OCI-LY1 (cell line): ENCODE results near the gene MLPH.

Source experiments
- H2AFZ ChIP-seq: fragments of 200-600 bp; sonication (generic), shearing (Covaris generic); 2 replicates; pipeline ENCODE4 v1.6.0; 2014; ENCODE audit warnings: antibody characterized with exemption, mild to moderate bottlenecking, low read length
- H3F3A ChIP-seq: fragments of 200-600 bp; sonication (generic), shearing (Covaris generic); 2 replicates; pipeline ENCODE4 v1.6.0; 2014; ENCODE audit warnings: mild to moderate bottlenecking, antibody characterized with exemption, low read length, moderate library complexity; ENCODE audit not compliant: insufficient read depth
- H3K27ac ChIP-seq: fragments of 200-600 bp; sonication (generic); 2 replicates; pipeline ENCODE4 v1.5.1; 2014; ENCODE audit warnings: low read length, mixed run types, mild to moderate bottlenecking, low read depth; ENCODE audit not compliant: poor library complexity, severe bottlenecking
- H3K27me3 ChIP-seq: fragments of 200-600 bp; sonication (generic); 2 replicates; pipeline ENCODE4 v1.6.0; 2014; ENCODE audit warnings: antibody characterized with exemption, mild to moderate bottlenecking, low read length, moderate library complexity; ENCODE audit not compliant: insufficient read depth
- H3K36me3 ChIP-seq: fragments of 200-600 bp; sonication (generic); 2 replicates; pipeline ENCODE4 v1.6.1; 2014; ENCODE audit warnings: mild to moderate bottlenecking, antibody characterized with exemption, low read length, moderate library complexity, mixed read lengths; ENCODE audit not compliant: insufficient read depth
- H3K4me1 ChIP-seq: fragments of 200-600 bp; sonication (generic); 2 replicates; pipeline ENCODE4 v1.5.1; 2014; ENCODE audit warnings: mild to moderate bottlenecking, low read length, moderate library complexity; ENCODE audit not compliant: insufficient read depth, severe bottlenecking
- H3K4me2 ChIP-seq: fragments of 200-600 bp; sonication (generic), shearing (Covaris generic); 2 replicates; pipeline ENCODE4 v1.6.1; 2014; ENCODE audit warnings: low read length
- H3K4me3 ChIP-seq: fragments of 200-600 bp; sonication (generic); 2 replicates; pipeline ENCODE4 v1.5.1; 2014; ENCODE audit warnings: low read length, low read depth, mild to moderate bottlenecking, mixed read lengths; ENCODE audit not compliant: poor library complexity, severe bottlenecking
- H3K79me2 ChIP-seq: fragments of 200-600 bp; shearing (Covaris generic); 2 replicates; pipeline ENCODE4 v1.6.1; 2016; ENCODE audit warnings: mixed run types, low read length, mixed read lengths; ENCODE audit not compliant: insufficient read depth
- H3K9ac ChIP-seq: fragments of 200-600 bp; sonication (generic), shearing (Covaris generic); 2 replicates; pipeline ENCODE4 v1.6.1; 2014; ENCODE audit warnings: mild to moderate bottlenecking, low read length, mixed read lengths
- H3K9me2 ChIP-seq: fragments of 200-600 bp; sonication (generic), shearing (Covaris generic); 2 replicates; pipeline ENCODE4 v1.6.1; 2014; ENCODE audit warnings: low read depth, mild to moderate bottlenecking, low read length, mixed read lengths
- H3K9me3 ChIP-seq: fragments of 200-600 bp; shearing (Covaris generic); 2 replicates; pipeline ENCODE4 v1.6.1; 2014; ENCODE audit warnings: low read length, mixed read lengths
- H4K20me1 ChIP-seq: fragments of 200-600 bp; sonication (generic), shearing (Covaris generic); 2 replicates; pipeline ENCODE4 v1.6.0; 2016; ENCODE audit warnings: mild to moderate bottlenecking, low read length; ENCODE audit not compliant: insufficient read depth
- TF ChIP-seq, protein P1 (sequence below): fragments of 200-600 bp; sonication (generic), shearing (Covaris generic); IDR thresholded peaks from 2 replicates; pipeline ENCODE4 v1.5.1; 2017; ENCODE audit warnings: mild to moderate bottlenecking, antibody characterized with exemption, low read length, moderate library complexity, mixed read lengths

Gene MLPH

DNA sequence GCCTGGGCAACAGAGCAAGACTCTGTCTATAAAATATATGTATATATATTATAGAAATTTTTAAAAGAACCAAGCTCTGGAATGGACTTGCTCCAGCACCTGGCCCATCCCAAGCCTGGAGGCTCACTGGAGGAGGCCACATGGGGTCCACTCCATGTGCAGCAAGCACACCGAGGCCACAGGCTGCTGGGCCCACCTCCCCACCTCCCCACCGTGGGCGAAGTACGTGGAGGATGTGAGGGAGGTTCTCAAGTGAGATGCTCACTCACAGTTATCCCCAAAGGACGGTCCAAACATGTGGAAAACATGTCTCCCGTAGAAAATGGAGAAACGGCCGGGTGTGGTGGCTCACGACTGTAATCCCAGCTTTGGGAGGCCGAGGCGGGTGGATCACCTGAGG is 117.3 kb downstream of the MLPH start:
- H3K79me2 ChIP-seq = no peaks in the 10 kb centered on the region
- no peak overlapping the region for H3K27ac ChIP-seq
- H3K36me3 ChIP-seq = no peaks in the 10 kb centered on the region
- no peaks in the 10 kb centered on the region for H3K9me2 ChIP-seq
- H3K9ac ChIP-seq = no peak overlapping the region
- H3K9me3 ChIP-seq = no peaks in the 10 kb centered on the region
- no peak overlapping the region for H2AFZ ChIP-seq
- no peaks in the 10 kb centered on the region for H3F3A ChIP-seq
- H3K4me2 ChIP-seq = no peak overlapping the region
- H3K4me1 ChIP-seq = peaks cover 22% of the 10 kb centered on the region
- no peaks in the 10 kb centered on the region for H3K27me3 ChIP-seq
- H4K20me1 ChIP-seq = no peaks in the 10 kb centered on the region
- H3K4me3 ChIP-seq = no peak overlapping the region
- TF ChIP-seq, protein P1, sequence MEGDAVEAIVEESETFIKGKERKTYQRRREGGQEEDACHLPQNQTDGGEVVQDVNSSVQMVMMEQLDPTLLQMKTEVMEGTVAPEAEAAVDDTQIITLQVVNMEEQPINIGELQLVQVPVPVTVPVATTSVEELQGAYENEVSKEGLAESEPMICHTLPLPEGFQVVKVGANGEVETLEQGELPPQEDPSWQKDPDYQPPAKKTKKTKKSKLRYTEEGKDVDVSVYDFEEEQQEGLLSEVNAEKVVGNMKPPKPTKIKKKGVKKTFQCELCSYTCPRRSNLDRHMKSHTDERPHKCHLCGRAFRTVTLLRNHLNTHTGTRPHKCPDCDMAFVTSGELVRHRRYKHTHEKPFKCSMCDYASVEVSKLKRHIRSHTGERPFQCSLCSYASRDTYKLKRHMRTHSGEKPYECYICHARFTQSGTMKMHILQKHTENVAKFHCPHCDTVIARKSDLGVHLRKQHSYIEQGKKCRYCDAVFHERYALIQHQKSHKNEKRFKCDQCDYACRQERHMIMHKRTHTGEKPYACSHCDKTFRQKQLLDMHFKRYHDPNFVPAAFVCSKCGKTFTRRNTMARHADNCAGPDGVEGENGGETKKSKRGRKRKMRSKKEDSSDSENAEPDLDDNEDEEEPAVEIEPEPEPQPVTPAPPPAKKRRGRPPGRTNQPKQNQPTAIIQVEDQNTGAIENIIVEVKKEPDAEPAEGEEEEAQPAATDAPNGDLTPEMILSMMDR = no peak
